K562 (cell line): ENCODE measurements around the gene SHANK1. TPM values are rescaled to one million over a fixed set of nuclear protein-coding genes. Genes with fewer than 3 reads are reported as not detected.

Experiments used
- BDP1 ChIP-seq: IDR thresholded peaks from 3 replicates; pipeline ENCODE4 v1.6.1; 2011; ENCODE audit not compliant: insufficient read length, insufficient read depth
- CBFA2T3 ChIP-seq: fragments of 450-650 bp; IDR thresholded peaks from 2 replicates; pipeline ENCODE4 v1.6.1; 2017
- CREM ChIP-seq: IDR thresholded peaks from 2 replicates; pipeline ENCODE4 v1.6.1; 2014; ENCODE audit warnings: antibody characterized with exemption, low read depth
- DDX20 ChIP-seq: fragments of 450-650 bp; IDR thresholded peaks from 2 replicates; pipeline ENCODE4 v1.6.1; 2016; ENCODE audit warnings: missing genetic modification characterization, low read depth, mild to moderate bottlenecking, missing compliant biosample characterization, moderate library complexity
- E2F8 ChIP-seq: fragments of 450-650 bp; IDR thresholded peaks from 2 replicates; pipeline ENCODE4 v1.7.1; 2018; ENCODE audit warnings: mild to moderate bottlenecking, low read depth; ENCODE audit not compliant: partially characterized antibody
- HDAC1 ChIP-seq, 2 experiments: fragments of 450-650 bp; IDR thresholded peaks; 2 replicates each; pipeline ENCODE4 v1.6.1; 2016 to 2017; ENCODE audit warnings: inconsistent platforms in 1 of 2, mild to moderate bottlenecking in 1 of 2, moderate library complexity in 1 of 2
- KDM4B ChIP-seq, 2 experiments: fragments of 450-650 bp in 1 of 2; sonication (generic) in 1 of 2; IDR thresholded peaks; 2 replicates each; pipeline ENCODE4 v1.6.1; 2016 to 2017; ENCODE audit warnings: borderline replicate concordance in 2 of 2, antibody characterized with exemption in 1 of 2, low read depth in 1 of 2, mild to moderate bottlenecking in 1 of 2
- KLF13 ChIP-seq: fragments of 450-650 bp; IDR thresholded peaks from 2 replicates; pipeline ENCODE4 v1.6.1; 2016; ENCODE audit warnings: missing genetic modification characterization, low read depth, mild to moderate bottlenecking, missing compliant biosample characterization, moderate library complexity, borderline replicate concordance
- MCM3 ChIP-seq: fragments of 450-650 bp; IDR thresholded peaks from 2 replicates; pipeline ENCODE4 v1.6.1; 2016
- MEIS2 ChIP-seq: fragments of 450-650 bp; IDR thresholded peaks from 2 replicates; pipeline ENCODE4 v1.6.1; 2014; ENCODE audit warnings: mild to moderate bottlenecking; ENCODE audit not compliant: partially characterized antibody
- NFATC3 ChIP-seq: fragments of 450-650 bp; IDR thresholded peaks from 2 replicates; pipeline ENCODE4 v1.6.1; 2017; ENCODE audit warnings: mild to moderate bottlenecking
- NR1H2 ChIP-seq: sonication (generic); formaldehyde crosslinking; IDR thresholded peaks from 2 replicates; pipeline ENCODE4 v1.4.0; 2020; ENCODE audit warnings: mild to moderate bottlenecking, missing genetic modification reagents
- PATZ1 ChIP-seq: fragments of 250-450 bp; sonication (Bioruptor Pico); IDR thresholded peaks from 2 replicates; pipeline ENCODE4 v1.5.0; 2020; ENCODE audit warnings: mild to moderate bottlenecking, borderline replicate concordance
- PHF21A ChIP-seq: fragments of 450-650 bp; IDR thresholded peaks from 2 replicates; pipeline ENCODE4 v1.6.1; 2017; ENCODE audit warnings: low read depth, borderline replicate concordance
- PTRF ChIP-seq: fragments of 450-650 bp; IDR thresholded peaks from 2 replicates; pipeline ENCODE4 v1.6.1; 2016; ENCODE audit warnings: mild to moderate bottlenecking, missing genetic modification characterization, missing compliant biosample characterization
- PYGO2 ChIP-seq: fragments of 450-650 bp; IDR thresholded peaks from 2 replicates; pipeline ENCODE4 v1.6.1; 2016; ENCODE audit warnings: mild to moderate bottlenecking, missing genetic modification characterization, moderate library complexity, missing compliant biosample characterization
- RBM22 ChIP-seq: fragments of 200-400 bp; formaldehyde crosslinking; IDR thresholded peaks from 2 replicates; pipeline ENCODE4 v1.6.1; 2018; ENCODE audit warnings: low read length, low read depth; ENCODE audit not compliant: poor library complexity, severe bottlenecking
- SFPQ ChIP-seq: fragments of 200-400 bp; formaldehyde crosslinking; IDR thresholded peaks from 2 replicates; pipeline ENCODE4 v1.6.1; 2017; ENCODE audit warnings: mild to moderate bottlenecking, low read depth, low read length, moderate library complexity
- SMARCE1 ChIP-seq: fragments of 450-650 bp; IDR thresholded peaks from 2 replicates; pipeline ENCODE4 v1.7.1; 2016; ENCODE audit warnings: mild to moderate bottlenecking
- ZFP1 ChIP-seq: fragments of 450-650 bp; formaldehyde crosslinking; IDR thresholded peaks from 2 replicates; pipeline ENCODE4 v1.4.0; 2020; ENCODE audit warnings: mild to moderate bottlenecking, mixed read lengths
- ZNF140 ChIP-seq: fragments of 250-450 bp; sonication (Bioruptor Pico); IDR thresholded peaks from 2 replicates; pipeline ENCODE4 v1.8.0; 2021; ENCODE audit warnings: moderate library complexity, mild to moderate bottlenecking, inconsistent platforms
- ZNF212 ChIP-seq: fragments of 450-650 bp; formaldehyde crosslinking; IDR thresholded peaks from 2 replicates; pipeline ENCODE4 v1.4.0; 2020; ENCODE audit warnings: mild to moderate bottlenecking
- ZNF444 ChIP-seq: fragments of 250-450 bp; sonication (Bioruptor Pico); IDR thresholded peaks from 2 replicates; pipeline ENCODE4 v1.4.0; 2020; ENCODE audit warnings: mild to moderate bottlenecking, moderate library complexity
- polyA plus RNA-seq, 8 experiments: library from polyadenylated mRNA; depleted of rRNA in 4 of 8; stranded (reverse) in 5 of 8; unstranded in 3 of 8; fragments of >200 nt; fragmentation: Nextera tagmentation in 2 of 8; fragmentation: Illumina TruSeq in 1 of 8; extraction: Ambion mirVana in 2 of 8; extraction: Trizol in 1 of 8; gene quantifications; 2 replicates each; pipeline versions ENCODE4 v1.2.1 to v1.2.3, GENCODE V29; 2011 to 2014; ENCODE audit warnings: inconsistent platforms in 1 of 8, missing spikeins in 1 of 8
- total RNA-seq, 7 experiments: library from RNA; depleted of rRNA in 6 of 7; stranded (reverse); fragments of >200 nt in 6 of 7; fragmentation: Illumina TruSeq in 2 of 7; extraction: Trizol in 2 of 7; gene quantifications; 2 replicates each; pipeline versions ENCODE4 v1.2.1 to v1.2.3, GENCODE V29; 2011 to 2021; ENCODE audit warnings: low replicate concordance in 1 of 7

SHANK1 gene
- total and polyA plus RNA-seq, 9 of the 15 experiments (the other 6 are each of a cell fraction or from before 2014, with no cell fraction given), result 0.33 to 1.3 (median 0.55) TPM; not detected in 2

GRCh38 chr19:50724522-50725217 is 5.1 kb upstream of the SHANK1 start (continued):
- peak; percentile 91; the same call in 1 of the 2 replicates for TF ChIP-seq KLF13 (tag)
- no peak for TF ChIP-seq NFATC3
- no peak for TF ChIP-seq MCM3
- TF ChIP-seq E2F8, result peak; percentile 77
- no peak for TF ChIP-seq ZNF140 (CRISPR knock-in tag)
- TF ChIP-seq PATZ1 (CRISPR knock-in tag), result no peak
- TF ChIP-seq ZNF212 (CRISPR knock-in tag), result no peak
- TF ChIP-seq SMARCE1, result peak; percentile 62; the same call in 1 of the 2 replicates
- no peak for TF ChIP-seq BDP1
- TF ChIP-seq KDM4B (IDR thresholded peaks at IDR 0.05; ENCODE audit: borderline replicate concordance in 2 of 2, low read depth in 1 of 2), result 0 out of 4 replicates have a peak, but pooled peaks of 1 of the 2 experiments have one; percentile 55
- TF ChIP-seq MEIS2, result peak; percentile 88
- no peak for TF ChIP-seq DDX20 (tag)
- TF ChIP-seq CREM, result peak; percentile 65; the same call in 1 of the 2 replicates
- TF ChIP-seq PTRF, result no peak
- no peak for TF ChIP-seq SFPQ
- no peak for TF ChIP-seq PYGO2 (tag)
- TF ChIP-seq NR1H2, result peak; percentile 80; the same call in 1 of the 2 replicates
- TF ChIP-seq CBFA2T3, result peak; percentile 20; the same call in 1 of the 2 replicates
- TF ChIP-seq HDAC1 (IDR thresholded peaks at IDR 0.05), result peak in 1 of 2 experiments; percentile 89; a peak in 2 of 4 replicates
- TF ChIP-seq RBM22, result no peak
- TF ChIP-seq PHF21A, result peak; percentile 44; the same call in 1 of the 2 replicates
- no peak for TF ChIP-seq ZFP1 (CRISPR knock-in tag)
- TF ChIP-seq ZNF444 (CRISPR knock-in tag), result no peak
